ENCODE results near the gene CFAP46.

Gene CFAP46

GRCh38 chr10:132942101-132943057 lies at the start of gene CFAP46:
TSS of gene CFAP46 (minus strand) at chr10:132942570. CDS start at chr10:132942484, 86 bp downstream.
- DNase-seq (ENCODE audit: low spot score): no peak

GRCh38 chr10:132991706-132992432 lies 49.5 kb upstream of the CFAP46 start:
- DNase-seq (ENCODE audit: low spot score): no peak

GRCh38 chr10:132990684-132991545 lies 48.5 kb upstream of the CFAP46 start:
- no peak for DNase-seq (ENCODE audit: low spot score)

- no peak for DNase-seq (ENCODE audit: low spot score)
Measured at GRCh38 chr10:132989476-132990415, 47.4 kb upstream of the CFAP46 start.

GRCh38 chr10:132988988-132989387 lies 46.6 kb upstream of the CFAP46 start:
- no peak for DNase-seq (ENCODE audit: low spot score)

- DNase-seq (ENCODE audit: low spot score): no peak
Measured at GRCh38 chr10:132987671-132988571, 45.6 kb upstream of the CFAP46 start.

- DNase-seq (ENCODE audit: low spot score): no peak
Measured at GRCh38 chr10:132986978-132987377, 44.6 kb upstream of the CFAP46 start.

GRCh38 chr10:132986576-132986975 lies 44.2 kb upstream of the CFAP46 start:
- DNase-seq (ENCODE audit: low spot score): no peak

- DNase-seq (ENCODE audit: low spot score): no peak
Measured at GRCh38 chr10:132986076-132986475, 43.7 kb upstream of the CFAP46 start.

GRCh38 chr10:132985546-132985900 lies 43.2 kb upstream of the CFAP46 start:
- DNase-seq (ENCODE audit: low spot score): no peak

GRCh38 chr10:132984801-132985545 lies 42.6 kb upstream of the CFAP46 start:
- no peak for DNase-seq (ENCODE audit: low spot score)

GRCh38 chr10:132984008-132984295 lies 41.6 kb upstream of the CFAP46 start:
- DNase-seq (ENCODE audit: low spot score): no peak

GRCh38 chr10:132983252-132984007 lies 41.1 kb upstream of the CFAP46 start:
- no peak for DNase-seq (ENCODE audit: low spot score)

- no peak for DNase-seq (ENCODE audit: low spot score)
Measured at GRCh38 chr10:132982301-132982989, 40.1 kb upstream of the CFAP46 start.

- no peak for DNase-seq (ENCODE audit: low spot score)
Measured at GRCh38 chr10:132981746-132982145, 39.4 kb upstream of the CFAP46 start.

- DNase-seq (ENCODE audit: low spot score): no peak
Measured at GRCh38 chr10:132981173-132981555, 38.8 kb upstream of the CFAP46 start.

- no peak for DNase-seq (ENCODE audit: low spot score)
Measured at GRCh38 chr10:132980426-132981172, 38.2 kb upstream of the CFAP46 start.

Data from SW480 (cell line).